Activated naive CD4-positive, alpha-beta T cell treated with anti-CD3 and anti-CD28 coated beads, Interleukin-2, amount 50 U/mL, for 24 hours (primary cell): ENCODE data around the gene PRKCE.
A peak's percentile ranks its signal among the peaks of the same experiment; 100 is the strongest.

ENCODE experiments used
- H3K27ac Mint-ChIP-seq: one replicate; pipeline ENCODE4 v1.8.0; 2021; ENCODE audit warnings: mild to moderate bottlenecking, mixed read lengths
- H3K27me3 Mint-ChIP-seq: one replicate; pipeline ENCODE4 v1.8.0; 2021; ENCODE audit warnings: mixed read lengths
- H3K36me3 Mint-ChIP-seq: one replicate; pipeline ENCODE4 v1.8.0; 2021; ENCODE audit warnings: mixed read lengths
- H3K4me1 Mint-ChIP-seq: one replicate; pipeline ENCODE4 v1.8.0; 2021; ENCODE audit warnings: mixed read lengths
- H3K4me3 Mint-ChIP-seq: one replicate; pipeline ENCODE4 v1.8.0; 2021; ENCODE audit warnings: mild to moderate bottlenecking, mixed read lengths
- H3K9me3 Mint-ChIP-seq: one replicate; pipeline ENCODE4 v1.8.0; 2021; ENCODE audit warnings: mixed read lengths

Gene PRKCE

GRCh38 chr2:46226620-46227019 lies 575.1 kb downstream of the PRKCE start:
- Mint-ChIP-seq H3K27ac (peak overlapping the region; percentile 5), H3K9me3 (no peaks in the 10 kb centered on the region), H3K4me3 (no peak overlapping the region), H3K4me1 (peaks cover 20% of the 10 kb centered on the region), H3K27me3 (no peaks in the 10 kb centered on the region), H3K36me3 (no peaks in the 10 kb centered on the region)

- Mint-ChIP-seq H3K9me3 (no peaks in the 10 kb centered on the region), H3K27me3 (no peaks in the 10 kb centered on the region), H3K4me1 (peaks cover 20% of the 10 kb centered on the region), H3K36me3 (no peaks in the 10 kb centered on the region), H3K27ac (no peak overlapping the region), H3K4me3 (no peak overlapping the region)
Measured at GRCh38 chr2:46227022-46227421, 575.5 kb downstream of the PRKCE start.

DNA sequence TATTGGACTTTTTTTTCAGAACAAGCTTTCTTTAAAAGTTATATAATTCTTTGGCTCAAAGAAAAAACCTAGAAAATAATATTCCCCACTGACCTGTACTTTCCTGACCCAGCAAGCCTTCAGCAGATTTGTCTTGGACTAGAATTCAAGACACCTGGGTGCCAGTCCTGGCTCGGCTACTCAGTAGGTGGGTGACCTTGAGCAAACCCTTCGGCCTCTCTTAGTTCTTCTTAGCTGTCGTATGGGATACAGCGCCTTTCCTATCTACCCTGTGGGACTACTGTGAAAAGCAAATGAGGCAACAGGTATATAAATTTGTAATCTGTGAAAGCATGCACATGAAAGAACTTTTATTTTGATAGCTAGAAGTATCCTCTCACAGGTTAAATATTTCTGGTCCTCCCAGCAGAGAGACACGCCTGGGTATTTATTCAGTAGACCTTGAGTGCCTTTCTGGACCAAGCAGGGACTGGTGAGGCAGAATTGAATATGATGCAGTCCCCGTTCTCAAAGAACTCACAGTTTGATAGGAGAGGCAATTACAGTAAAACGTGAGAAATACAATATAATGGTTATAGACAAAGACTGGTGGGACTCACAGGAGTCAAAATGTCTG lies 576.3 kb downstream of the PRKCE start:
- Mint-ChIP-seq H3K4me1 (peaks cover 18% of the 10 kb centered on the region), H3K4me3 (no peak overlapping the region), H3K9me3 (no peaks in the 10 kb centered on the region), H3K27ac (no peak overlapping the region), H3K36me3 (no peaks in the 10 kb centered on the region), H3K27me3 (no peaks in the 10 kb centered on the region)

DNA sequence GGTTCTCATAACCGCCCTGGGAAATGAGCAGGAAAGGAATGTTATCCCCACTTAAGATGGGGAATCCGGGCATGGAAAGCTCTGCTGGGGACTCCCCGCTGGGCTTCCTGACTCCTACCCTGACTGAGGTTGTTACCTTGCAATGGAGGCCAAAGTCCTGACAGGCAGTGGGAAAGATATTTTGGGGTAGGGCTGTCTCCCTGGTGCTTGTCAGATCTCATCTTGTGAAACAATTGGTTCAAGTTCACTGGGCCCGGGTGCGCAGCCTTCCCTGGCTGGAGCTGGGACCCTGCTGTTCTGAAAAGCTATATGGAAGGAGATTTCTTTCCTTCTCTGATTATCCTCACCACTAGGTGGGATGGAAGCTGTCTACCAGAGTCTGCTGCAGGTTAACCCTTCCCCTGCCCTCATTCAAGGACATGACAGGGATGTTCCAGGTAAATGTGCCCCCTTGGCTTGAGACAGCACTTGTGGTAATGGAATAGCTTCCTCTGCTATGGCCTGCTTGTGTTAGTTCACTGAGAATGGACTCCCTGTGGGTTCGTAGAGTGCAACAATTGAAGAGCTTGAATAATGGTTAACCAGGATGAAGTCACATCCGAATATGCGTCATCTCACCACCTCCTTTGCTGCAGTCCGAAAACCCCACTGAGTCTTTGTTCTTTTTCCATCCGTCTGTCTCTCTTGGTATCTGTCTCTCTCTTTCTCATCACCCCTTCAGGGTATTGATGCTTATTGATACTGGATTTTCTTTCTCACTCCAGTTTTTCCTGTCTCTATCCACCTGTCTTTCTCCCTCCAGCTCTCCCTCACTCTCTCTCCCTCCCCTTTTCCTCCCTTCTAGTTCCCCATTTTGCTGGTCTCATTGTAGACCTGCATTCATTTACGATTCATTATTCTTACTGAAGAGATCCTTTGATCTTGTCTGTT lies 577.9 kb downstream of the PRKCE start:
- H3K4me3 Mint-ChIP-seq: no peak overlapping the region
- peaks cover 5% of the 10 kb centered on the region for H3K4me1 Mint-ChIP-seq
- H3K27ac Mint-ChIP-seq: peak overlapping the region; percentile 90
- no peaks in the 10 kb centered on the region for H3K27me3 Mint-ChIP-seq
- no peaks in the 10 kb centered on the region for H3K9me3 Mint-ChIP-seq
- H3K36me3 Mint-ChIP-seq: no peaks in the 10 kb centered on the region

DNA sequence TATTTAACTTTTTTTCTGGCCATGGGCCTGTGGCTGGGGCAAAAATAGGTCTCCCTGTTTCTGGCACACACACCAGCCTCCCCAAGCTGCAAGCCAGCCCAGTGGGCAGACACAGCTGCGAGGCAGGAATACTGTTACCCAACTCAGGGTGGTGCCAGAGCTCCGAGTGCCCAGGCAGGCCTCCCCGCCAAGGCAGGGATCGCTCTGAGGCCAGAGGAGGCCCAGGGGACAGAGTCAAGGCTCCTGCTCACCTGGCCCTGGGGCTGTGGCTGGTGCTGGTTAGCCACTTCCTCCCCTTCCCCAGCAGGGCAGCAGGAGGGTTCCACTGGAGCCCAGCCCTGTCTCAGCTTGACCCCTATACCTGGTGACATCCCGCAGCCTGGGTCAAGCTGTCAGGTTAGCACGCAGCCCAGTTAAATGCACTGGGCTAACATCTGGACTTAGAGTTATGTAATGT lies 578.7 kb downstream of the PRKCE start:
- H3K4me3 Mint-ChIP-seq: no peak overlapping the region
- H3K27me3 Mint-ChIP-seq: no peaks in the 10 kb centered on the region
- no peaks in the 10 kb centered on the region for H3K4me1 Mint-ChIP-seq
- H3K27ac Mint-ChIP-seq: peak overlapping the region; percentile 90
- H3K36me3 Mint-ChIP-seq: no peaks in the 10 kb centered on the region
- H3K9me3 Mint-ChIP-seq: no peaks in the 10 kb centered on the region

DNA sequence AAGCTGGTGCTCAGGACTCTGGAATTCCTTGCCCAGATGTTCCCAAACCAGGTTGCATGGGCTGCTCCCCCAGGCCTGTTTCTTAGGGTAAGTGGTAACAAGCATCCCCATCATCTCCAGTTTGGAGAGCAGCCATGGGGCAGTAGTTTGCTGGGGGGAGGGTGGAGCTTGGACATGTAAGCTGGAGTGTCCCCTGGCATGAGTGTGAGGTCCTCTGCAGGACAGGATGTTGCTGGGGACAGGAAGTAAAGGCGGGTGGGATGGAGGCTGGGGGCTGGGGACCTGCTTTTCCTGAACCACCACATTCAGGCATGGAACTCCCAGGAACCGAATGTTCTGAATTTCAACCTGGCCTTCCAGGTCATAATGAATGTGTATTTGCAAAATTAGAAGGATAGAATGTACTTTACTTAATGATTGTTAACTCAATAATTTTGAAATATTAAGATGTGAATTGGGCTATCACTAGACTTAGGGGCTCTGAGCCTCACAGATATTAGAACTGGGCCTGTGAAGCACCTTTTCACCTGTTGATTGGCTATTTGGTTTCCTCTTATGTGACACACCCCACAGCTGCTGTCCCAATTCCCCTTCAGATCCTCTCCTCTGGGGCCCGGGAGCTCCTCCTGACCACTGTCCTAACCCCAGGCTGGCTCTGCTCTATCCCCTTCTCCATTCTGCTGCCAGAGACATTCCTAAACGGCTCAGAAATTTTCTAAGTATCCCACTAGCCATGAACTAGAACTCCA lies 579.4 kb downstream of the PRKCE start:
- no peaks in the 10 kb centered on the region for H3K27me3 Mint-ChIP-seq
- H3K9me3 Mint-ChIP-seq: no peaks in the 10 kb centered on the region
- H3K4me1 Mint-ChIP-seq: no peaks in the 10 kb centered on the region
- no peak overlapping the region for H3K27ac Mint-ChIP-seq
- H3K4me3 Mint-ChIP-seq: no peak overlapping the region
- H3K36me3 Mint-ChIP-seq: no peaks in the 10 kb centered on the region

- Mint-ChIP-seq H3K4me1 (peaks cover 6% of the 10 kb centered on the region), H3K4me3 (no peak overlapping the region), H3K27me3 (no peaks in the 10 kb centered on the region)
Measured at GRCh38 chr2:46231721-46232120, 580.2 kb downstream of the PRKCE start.

DNA sequence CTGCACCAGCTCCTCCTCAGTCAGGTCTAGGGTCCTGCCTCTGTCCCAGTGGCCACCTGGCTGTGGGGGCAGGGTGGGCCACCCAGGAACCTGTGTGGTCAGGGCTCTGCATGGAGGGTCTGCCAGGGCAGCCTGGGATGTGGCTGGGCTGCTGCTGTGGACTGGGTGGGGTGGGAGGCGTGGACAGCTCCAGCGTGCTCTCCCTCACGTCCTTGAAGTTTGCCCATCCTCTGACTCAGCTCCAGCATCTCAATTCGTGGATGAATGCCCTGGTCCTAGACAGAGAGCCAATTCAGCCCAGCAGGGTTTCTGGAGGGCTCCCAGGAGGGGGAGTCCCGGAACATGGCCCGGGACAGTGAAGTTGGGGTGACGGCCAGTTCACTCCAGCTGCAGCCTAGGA lies 581.4 kb downstream of the PRKCE start:
- Mint-ChIP-seq H3K27ac (no peak overlapping the region), H3K4me1 (peaks cover 17% of the 10 kb centered on the region), H3K9me3 (no peaks in the 10 kb centered on the region), H3K36me3 (no peaks in the 10 kb centered on the region), H3K27me3 (no peaks in the 10 kb centered on the region), H3K4me3 (no peak overlapping the region)

More at GRCh38 chr2:46231721-46232120, 580.2 kb downstream of the PRKCE start:
- no peaks in the 10 kb centered on the region for H3K36me3 Mint-ChIP-seq
- no peaks in the 10 kb centered on the region for H3K9me3 Mint-ChIP-seq
- H3K27ac Mint-ChIP-seq: no peak overlapping the region

DNA sequence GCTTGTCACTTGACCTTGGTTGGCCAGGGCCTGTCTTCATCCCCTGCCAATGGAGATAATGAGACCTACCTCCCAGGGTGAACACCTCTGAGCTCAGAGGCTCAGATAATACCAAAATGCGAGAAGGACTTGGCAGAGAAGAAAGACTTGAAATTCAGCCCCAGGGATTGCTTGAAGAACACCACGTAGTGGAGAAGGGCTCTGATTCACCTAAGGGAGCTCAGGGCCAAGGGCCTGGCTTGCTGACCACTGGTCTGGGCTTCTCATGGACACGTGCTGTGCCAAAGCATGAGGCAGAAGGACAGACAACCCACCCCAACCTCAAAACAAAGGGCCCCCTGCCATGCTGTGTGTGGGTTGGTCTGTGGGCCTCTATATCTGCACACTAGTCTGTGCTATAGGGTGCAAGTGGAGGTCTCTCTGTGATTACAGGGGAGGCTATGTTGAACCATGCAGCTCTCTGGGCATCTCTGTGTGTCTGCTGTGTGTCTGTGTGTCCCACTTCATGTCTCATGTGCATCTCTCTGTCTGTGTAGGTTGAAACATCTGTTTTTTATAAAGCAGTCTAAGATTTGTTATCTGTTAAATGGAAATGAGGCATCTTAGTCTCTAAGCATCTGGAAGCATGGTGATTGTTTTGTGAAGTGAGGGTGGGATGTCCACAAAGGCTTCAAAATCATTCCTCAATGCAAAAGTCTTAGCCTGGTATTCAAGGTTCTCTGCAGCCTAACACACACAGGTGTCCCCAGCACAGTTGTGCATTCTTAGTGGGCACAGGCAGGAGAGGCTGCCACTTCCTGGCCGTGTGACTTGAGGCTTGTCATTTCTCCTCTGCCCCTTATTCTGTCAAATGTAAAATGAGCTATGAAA lies 584.8 kb downstream of the PRKCE start:
- no peaks in the 10 kb centered on the region for H3K36me3 Mint-ChIP-seq
- H3K4me3 Mint-ChIP-seq: no peak overlapping the region
- no peaks in the 10 kb centered on the region for H3K27me3 Mint-ChIP-seq
- H3K4me1 Mint-ChIP-seq: peaks cover 40% of the 10 kb centered on the region
- no peak overlapping the region for H3K27ac Mint-ChIP-seq
- no peaks in the 10 kb centered on the region for H3K9me3 Mint-ChIP-seq

GRCh38 chr2:46236876-46237859 lies 585.7 kb downstream of the PRKCE start:
- Mint-ChIP-seq H3K36me3 (no peaks in the 10 kb centered on the region), H3K27ac (no peak overlapping the region), H3K9me3 (no peaks in the 10 kb centered on the region), H3K27me3 (no peaks in the 10 kb centered on the region), H3K4me3 (no peak overlapping the region), H3K4me1 (peaks cover 40% of the 10 kb centered on the region)
